Fibroblast of lung (primary cell): ENCODE results near the gene GPRIN2. TPM values are rescaled to one million over a fixed set of nuclear protein-coding genes. Genes with fewer than 3 reads are reported as not detected.

Experiments used
- DNase-seq, 2 donors: peaks; one replicate each; pipeline versions ENCODE4 v3.0.0 to v3.0.0-alpha.2; 2010; ENCODE audit warnings: low read depth in 2 of 2
- H2AFZ ChIP-seq: 2 replicates; pipeline ENCODE4 v1.5.1; 2012; ENCODE audit warnings: low read length, control low read depth, inconsistent platforms
- H3K27ac ChIP-seq: 2 replicates; pipeline ENCODE4 v1.5.1; 2011; ENCODE audit warnings: low read length, control low read depth; ENCODE audit not compliant: insufficient read depth
- H3K27me3 ChIP-seq: 2 replicates; pipeline ENCODE4 v1.5.1; 2011; ENCODE audit warnings: mild to moderate bottlenecking, low read length; ENCODE audit not compliant: control insufficient read depth, insufficient read depth
- H3K36me3 ChIP-seq: 2 replicates; pipeline ENCODE4 v1.5.1; 2011; ENCODE audit warnings: low read length; ENCODE audit not compliant: control insufficient read depth, insufficient read depth
- H3K4me1 ChIP-seq: 2 replicates; pipeline ENCODE4 v1.5.1; 2011; ENCODE audit warnings: low read length; ENCODE audit not compliant: control insufficient read depth, insufficient read depth; ENCODE audit errors: extremely low read depth
- H3K4me2 ChIP-seq: 2 replicates; pipeline ENCODE4 v1.5.1; 2011; ENCODE audit warnings: low read length, control low read depth; ENCODE audit not compliant: insufficient read depth; ENCODE audit errors: extremely low read depth
- H3K4me3 ChIP-seq, 4 experiments: fragments of 200-600 bp in 1 of 4; sonication (generic) in 1 of 4; replicated peaks in 1 of 4; 2 replicates each; pipeline ENCODE4 v1.5.1; 2011 to 2016; ENCODE audit warnings: low read length in 4 of 4, low read depth in 3 of 4, mild to moderate bottlenecking in 3 of 4, control low read depth in 2 of 4, inconsistent platforms in 1 of 4, mixed read lengths in 1 of 4; ENCODE audit not compliant: insufficient read depth in 1 of 4; ENCODE audit errors: control extremely low read depth in 1 of 4
- H3K79me2 ChIP-seq: 2 replicates; pipeline ENCODE4 v1.5.1; 2012; ENCODE audit warnings: mild to moderate bottlenecking, low read length, inconsistent platforms; ENCODE audit not compliant: control insufficient read depth, insufficient read depth
- H3K9ac ChIP-seq: 2 replicates; pipeline ENCODE4 v1.5.1; 2011; ENCODE audit warnings: mild to moderate bottlenecking, low read length, control low read depth; ENCODE audit not compliant: insufficient read depth
- H3K9me3 ChIP-seq: 2 replicates; pipeline ENCODE4 v1.5.1; 2012; ENCODE audit warnings: low read depth, low read length; ENCODE audit not compliant: control insufficient read depth, insufficient read depth
- H4K20me1 ChIP-seq: 2 replicates; pipeline ENCODE4 v1.5.1; 2011; ENCODE audit warnings: low read length; ENCODE audit not compliant: control insufficient read depth, insufficient read depth; ENCODE audit errors: extremely low read depth
- CTCF ChIP-seq, 2 donors: IDR thresholded peaks in 1 of 2; conservative IDR thresholded peaks in 1 of 2; 1 replicate in 1 of 2; 2 replicates in 1 of 2; pipeline ENCODE4 v1.5.1; 2011 to 2012; ENCODE audit warnings: low read length in 2 of 2, control low read depth in 1 of 2, inconsistent platforms in 1 of 2, low read depth in 1 of 2, mild to moderate bottlenecking in 1 of 2
- EZH2 ChIP-seq: IDR thresholded peaks from 2 replicates; pipeline ENCODE4 v1.5.1; 2012; ENCODE audit warnings: low read length, control low read depth, mild to moderate bottlenecking; ENCODE audit errors: missing control alignments
- polyA plus RNA-seq, 2 donors: library from polyadenylated mRNA; depleted of rRNA in 1 of 2; stranded (reverse) in 1 of 2; unstranded in 1 of 2; fragments of >200 nt; gene quantifications; 2 replicates each; pipeline ENCODE4 v1.2.1, GENCODE V29; 2011 to 2012; ENCODE audit warnings: missing spikeins in 1 of 2
- total RNA-seq: library from RNA; depleted of rRNA; stranded (reverse); fragments of >200 nt; gene quantifications from 2 replicates; pipeline ENCODE4 v1.2.1, GENCODE V29; 2014

The GPRIN2 gene
- total and polyA plus RNA-seq, 2 donors (not counting 1 experiment from before 2014, with no cell fraction given) = not detected

- no peak overlapping the region for H3K27ac ChIP-seq
- H3K4me1 ChIP-seq = peaks cover 39% of the 10 kb centered on the region
- TF ChIP-seq CTCF (conservative IDR thresholded peaks at IDR 0.05 in 1 of 2, IDR thresholded peaks at IDR 0.05 in 1 of 2; ENCODE audit: low read depth in 1 of 2, low read length in 2 of 2) = no peak
- TF ChIP-seq EZH2 = no peak
- H3K9me3 ChIP-seq = no peaks in the 10 kb centered on the region
- no peak overlapping the region for H3K4me2 ChIP-seq
- no peaks in the 10 kb centered on the region for H3K79me2 ChIP-seq
- no peak overlapping the region for H3K9ac ChIP-seq
- no peaks in the 10 kb centered on the region for H3K27me3 ChIP-seq
- DNase-seq = peak; percentile 35 to 79
- no peak overlapping the region for H2AFZ ChIP-seq
- H3K4me3 ChIP-seq = no peak overlapping the region
- no peaks in the 10 kb centered on the region for H4K20me1 ChIP-seq
- H3K36me3 ChIP-seq = no peaks in the 10 kb centered on the region
Observed at GRCh38 chr10:46520941-46521340, 35.5 kb downstream of the GPRIN2 start.

- Histone ChIP-seq H3K27me3 (no peaks in the 10 kb centered on the region), H3K9me3 (no peaks in the 10 kb centered on the region), H3K27ac (no peak overlapping the region), H3K4me2 (no peak overlapping the region), H3K36me3 (no peaks in the 10 kb centered on the region), H2AFZ (no peak overlapping the region), H4K20me1 (no peaks in the 10 kb centered on the region), H3K79me2 (no peaks in the 10 kb centered on the region), H3K4me3 (no peak overlapping the region), H3K4me1 (peaks cover 37% of the 10 kb centered on the region), H3K9ac (no peak overlapping the region)
- TF ChIP-seq EZH2 = no peak
- TF ChIP-seq CTCF (conservative IDR thresholded peaks at IDR 0.05 in 1 of 2, IDR thresholded peaks at IDR 0.05 in 1 of 2; ENCODE audit: low read depth in 1 of 2, low read length in 2 of 2) = no peak
- DNase-seq = no peak
Observed at GRCh38 chr10:46520381-46520780, 36.1 kb downstream of the GPRIN2 start.

- H3K4me1 ChIP-seq = peaks cover 15% of the 10 kb centered on the region
- H3K36me3 ChIP-seq = no peaks in the 10 kb centered on the region
- H3K27me3 ChIP-seq = no peaks in the 10 kb centered on the region
- H3K4me3 ChIP-seq = no peak overlapping the region
- no peak for DNase-seq
- H3K27ac ChIP-seq = no peak overlapping the region
- H2AFZ ChIP-seq = no peak overlapping the region
- H3K4me2 ChIP-seq = no peak overlapping the region
- H3K79me2 ChIP-seq = no peaks in the 10 kb centered on the region
- TF ChIP-seq CTCF (conservative IDR thresholded peaks at IDR 0.05 in 1 of 2, IDR thresholded peaks at IDR 0.05 in 1 of 2; ENCODE audit: low read depth in 1 of 2, low read length in 2 of 2) (no peak), EZH2 (no peak)
- no peak overlapping the region for H3K9ac ChIP-seq
- H3K9me3 ChIP-seq = no peaks in the 10 kb centered on the region
- no peaks in the 10 kb centered on the region for H4K20me1 ChIP-seq
Observed at GRCh38 chr10:46518028-46518725, 38.3 kb downstream of the GPRIN2 start.
